Pancreas (tissue), 10 donors: ENCODE results near the gene BABAM2. TPM values are rescaled to one million over a fixed set of nuclear protein-coding genes. Genes with fewer than 3 reads are reported as not detected.

Experiments
- ATAC-seq, 4 donors: fragments of 200-7000 bp; cut with Tn5 transposase; one replicate each; pipeline versions ENCODE4 v1.8.0 to v1.9.1; 2020; ENCODE audit warnings: mild to moderate bottlenecking in 4 of 4, moderate library complexity in 4 of 4
- DNase-seq, 6 donors: peaks; one replicate each; pipeline ENCODE4 v3.0.0-alpha.2; 2020
- FAIRE-seq: peaks from 2 replicates; lab custom pipeline; 2012; peaks lifted over from hg19 to GRCh38; lab: Jason Lieb, UNC
- H3K27ac ChIP-seq, 4 donors: fragments of 200-600 bp; sonication (generic); 1 replicate in 3 of 4; 2 replicates in 1 of 4; pipeline versions ENCODE4 v1.5.0 to v1.8.0; 2020
- H3K27me3 ChIP-seq, 4 donors: fragments of 200-600 bp; one replicate each; pipeline ENCODE4 v1.8.0; 2021
- H3K36me3 ChIP-seq, 3 donors: fragments of 200-600 bp; sonication (generic) in 1 of 3; one replicate each; pipeline versions ENCODE4 v1.5.0 to v1.8.0; 2020 to 2021
- H3K4me1 ChIP-seq, 3 donors: fragments of 200-600 bp; one replicate each; pipeline ENCODE4 v1.8.0; 2021
- H3K4me3 ChIP-seq, 4 donors: fragments of 200-600 bp; sonication (generic) in 2 of 4; one replicate each; pipeline versions ENCODE4 v1.5.0 to v1.8.0; 2020 to 2021
- H3K9me3 ChIP-seq, 4 donors: fragments of 200-600 bp; one replicate each; pipeline ENCODE4 v1.8.0; 2021
- WGBS, 2 donors: extraction: QIAGEN DNeasy Blood & Tissue Kit; methylation state at CpG; one replicate each; pipeline ENCODE4 v1.1.7; 2013; 5-methylcytosine and 5-hydroxymethylcytosine counted together
- intact Hi-C, 3 donors: fragments of 100-400 bp; cut with DNase I; formaldehyde crosslinking; loops; one replicate each; pipeline versions ENCODE4 v1.11.1 to v1.14.2; 2022
- polyA plus RNA-seq, 2 donors: library from polyadenylated mRNA; stranded (reverse); fragments of 200-250 nt; gene quantifications; one replicate each; pipeline ENCODE4 v1.2.3, GENCODE V29; 2013
- total RNA-seq, 6 donors: library from RNA; stranded (reverse); fragmentation: NEBNext Ultra II Directional in 4 of 6; extraction: Animal tissue kit (Norgen Biotek cat#: 25700) in 4 of 6; gene quantifications; one replicate each; pipeline versions ENCODE4 v1.2.1 to v1.2.4, GENCODE V29; 2021 to 2023
- TF ChIP-seq, protein P1 (sequence below), 4 donors: fragments of 200-600 bp; sonication (generic) in 3 of 4; IDR thresholded peaks; one replicate each; pipeline versions ENCODE4 v1.5.0 to v1.8.0; 2021; ENCODE audit warnings: antibody characterized with exemption in 4 of 4
- donor health status: healthy with polysubstance abuse.
- donor health status: DM: no; HTN: no; CAD: no; lungs with moderate emphysema.
- donor health status: DM: no; HTN: no; CAD: no.
- donor health status: control.
- donor health status: control.
- donor health status: Bipolar disorder and iron deficiency.
- donor health status: DM: yes; HTN: yes; CAD: no.
- donor health status: DM: no; HTN: no; CAD: no.
- donor health status: DM: no; HTN: no; CAD: no.
- donor health status: DM: yes; HTN: yes; CAD: no.

Gene BABAM2
- total and polyA plus RNA-seq, 8 donors = 9.4 to 21.3 (median 15.6) TPM

DNA sequence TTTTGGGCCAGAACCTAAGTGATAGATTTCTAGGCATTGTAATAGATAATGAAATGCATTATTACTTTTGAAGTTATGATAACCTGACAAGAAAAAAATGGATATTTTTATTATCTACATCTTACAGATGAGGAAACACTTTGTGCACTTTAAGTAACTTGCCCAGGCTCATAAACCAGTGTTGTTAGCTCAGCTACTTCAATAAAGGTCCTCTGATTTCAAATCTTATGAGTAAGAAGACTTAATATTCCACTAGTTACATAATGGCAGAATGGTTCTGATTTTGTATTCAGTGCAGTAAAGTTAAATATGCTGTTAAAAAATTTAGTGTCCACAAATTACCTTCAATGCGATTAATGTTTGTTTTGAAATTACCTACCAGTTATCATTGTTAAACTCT lies 199.0 kb downstream of the BABAM2 start:
- no peaks in the 10 kb centered on the region for H3K9me3 ChIP-seq
- no peaks in the 10 kb centered on the region for H3K4me1 ChIP-seq
- no peak overlapping the region for H3K4me3 ChIP-seq
- WGBS, 2 donors = 93 to 94% methylated on average over 1 of the region's 1 CpG
- H3K27me3 ChIP-seq = no peaks in the 10 kb centered on the region
- FAIRE-seq (peak; percentile 26), DNase-seq (no peak), ATAC-seq (no peak)
- no peak overlapping the region for H3K27ac ChIP-seq
- intact Hi-C loops = no loop called here
- no peaks in the 10 kb centered on the region for H3K36me3 ChIP-seq
- TF ChIP-seq, protein P1, sequence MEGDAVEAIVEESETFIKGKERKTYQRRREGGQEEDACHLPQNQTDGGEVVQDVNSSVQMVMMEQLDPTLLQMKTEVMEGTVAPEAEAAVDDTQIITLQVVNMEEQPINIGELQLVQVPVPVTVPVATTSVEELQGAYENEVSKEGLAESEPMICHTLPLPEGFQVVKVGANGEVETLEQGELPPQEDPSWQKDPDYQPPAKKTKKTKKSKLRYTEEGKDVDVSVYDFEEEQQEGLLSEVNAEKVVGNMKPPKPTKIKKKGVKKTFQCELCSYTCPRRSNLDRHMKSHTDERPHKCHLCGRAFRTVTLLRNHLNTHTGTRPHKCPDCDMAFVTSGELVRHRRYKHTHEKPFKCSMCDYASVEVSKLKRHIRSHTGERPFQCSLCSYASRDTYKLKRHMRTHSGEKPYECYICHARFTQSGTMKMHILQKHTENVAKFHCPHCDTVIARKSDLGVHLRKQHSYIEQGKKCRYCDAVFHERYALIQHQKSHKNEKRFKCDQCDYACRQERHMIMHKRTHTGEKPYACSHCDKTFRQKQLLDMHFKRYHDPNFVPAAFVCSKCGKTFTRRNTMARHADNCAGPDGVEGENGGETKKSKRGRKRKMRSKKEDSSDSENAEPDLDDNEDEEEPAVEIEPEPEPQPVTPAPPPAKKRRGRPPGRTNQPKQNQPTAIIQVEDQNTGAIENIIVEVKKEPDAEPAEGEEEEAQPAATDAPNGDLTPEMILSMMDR (IDR thresholded peaks at IDR 0.05) = no peak

DNA sequence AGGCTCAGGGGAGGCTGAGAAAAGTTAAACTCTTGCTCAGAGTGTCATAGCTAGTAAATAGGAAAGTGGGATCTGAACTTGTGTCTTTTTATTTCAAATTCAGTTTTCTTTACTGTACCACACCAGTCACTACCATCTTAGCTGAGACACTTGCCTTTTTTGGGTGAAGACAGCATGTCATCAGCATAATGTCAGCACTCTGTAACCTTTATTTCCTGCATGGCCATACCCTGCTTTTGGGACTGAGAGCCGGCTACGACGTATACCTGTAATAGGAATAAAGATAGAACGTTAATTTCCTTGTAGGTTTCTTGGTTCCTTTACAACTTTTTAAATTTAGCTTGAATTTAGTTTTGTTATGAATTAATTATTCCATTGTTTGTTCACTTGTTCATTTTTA lies 202.8 kb downstream of the BABAM2 start:
- WGBS, 2 donors = 94 to 96% methylated on average over 4 of the region's 4 CpGs
- ATAC-seq (no peak), DNase-seq (no peak), FAIRE-seq (no peak)
- no peaks in the 10 kb centered on the region for H3K4me1 ChIP-seq
- TF ChIP-seq, protein P1 (IDR thresholded peaks at IDR 0.05) = no peak
- no peak overlapping the region for H3K4me3 ChIP-seq
- H3K27me3 ChIP-seq = no peaks in the 10 kb centered on the region
- H3K9me3 ChIP-seq = no peaks in the 10 kb centered on the region
- H3K36me3 ChIP-seq = no peaks in the 10 kb centered on the region
- H3K27ac ChIP-seq = no peak overlapping the region
- intact Hi-C loops = no loop called here

DNA sequence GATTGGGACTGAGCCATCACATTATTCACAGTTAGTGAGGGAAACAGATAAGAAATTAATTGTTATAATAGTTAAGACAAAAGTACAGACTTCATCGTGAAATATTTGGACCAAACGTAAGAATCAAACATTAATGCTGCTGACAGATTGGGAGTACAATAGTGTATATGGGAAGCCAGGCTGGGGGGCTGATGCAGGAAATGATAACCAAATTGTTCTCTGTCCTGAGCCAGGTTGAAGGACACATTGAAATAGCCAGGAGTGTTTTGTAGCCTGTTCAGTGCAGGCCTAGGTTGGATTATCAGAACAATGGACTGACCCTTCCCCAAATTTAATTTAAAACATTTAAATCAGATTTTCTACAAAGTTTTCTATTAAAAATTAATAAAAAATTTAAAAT lies 203.2 kb downstream of the BABAM2 start:
- intact Hi-C loops = no loop called here
- ATAC-seq (no peak), FAIRE-seq (no peak), DNase-seq (no peak)
- Histone ChIP-seq H3K27ac (no peak overlapping the region), H3K27me3 (no peaks in the 10 kb centered on the region), H3K36me3 (no peaks in the 10 kb centered on the region), H3K9me3 (no peaks in the 10 kb centered on the region), H3K4me3 (no peak overlapping the region), H3K4me1 (no peaks in the 10 kb centered on the region)
- WGBS, 2 donors = 74 to 77% methylated on average over 2 of the region's 2 CpGs
- TF ChIP-seq, protein P1 (IDR thresholded peaks at IDR 0.05) = no peak

GRCh38 chr2:28094739-28095138 lies 204.2 kb downstream of the BABAM2 start:
- intact Hi-C loops = no loop called here

GRCh38 chr2:28095622-28096021 lies 205.1 kb downstream of the BABAM2 start:
- intact Hi-C loops = no loop called here
- no peaks in the 10 kb centered on the region for H3K9me3 ChIP-seq
- WGBS, 2 donors = 93 to 97% methylated on average over 2 of the region's 2 CpGs
- no peaks in the 10 kb centered on the region for H3K27me3 ChIP-seq
- no peaks in the 10 kb centered on the region for H3K36me3 ChIP-seq
- TF ChIP-seq, protein P1 (IDR thresholded peaks at IDR 0.05) = no peak
- FAIRE-seq (no peak), DNase-seq (no peak), ATAC-seq (no peak)
- no peaks in the 10 kb centered on the region for H3K4me1 ChIP-seq
- H3K27ac ChIP-seq = no peak overlapping the region
- no peak overlapping the region for H3K4me3 ChIP-seq

More at GRCh38 chr2:28094739-28095138, 204.2 kb downstream of the BABAM2 start:
- H3K36me3 ChIP-seq = no peaks in the 10 kb centered on the region
- no peak overlapping the region for H3K4me3 ChIP-seq
- H3K27me3 ChIP-seq = no peaks in the 10 kb centered on the region
- TF ChIP-seq, protein P1 (IDR thresholded peaks at IDR 0.05) = no peak
- no peaks in the 10 kb centered on the region for H3K4me1 ChIP-seq
- no peak overlapping the region for H3K27ac ChIP-seq
- no peaks in the 10 kb centered on the region for H3K9me3 ChIP-seq
- ATAC-seq (no peak), FAIRE-seq (no peak), DNase-seq (no peak)
- 94 to 95% methylated on average over 3 of the region's 3 CpGs for WGBS, 2 donors
